A549 (cell line): ENCODE measurements around the gene FBN3. TPM values are rescaled to one million over a fixed set of nuclear protein-coding genes. Genes with fewer than 3 reads are reported as not detected.

Experiments
- ATAC-seq, 2 experiments: fragments of 200-7000 bp in 1 of 2; fragments of >200 bp in 1 of 2; cut with Nextera tagmentation in 1 of 2; cut with Tn5 transposase in 1 of 2; 3 replicates each; pipeline versions ENCODE4 v1.8.0 to v1.9.1; 2018 to 2020; ENCODE audit warnings: mild to moderate bottlenecking in 1 of 2, moderate library complexity in 1 of 2
- CTCF ChIA-PET: fragments of 300-600 bp; sonication (Branson Sonifier 250); formaldehyde crosslinking; extraction: SDS; loops from one replicate; lab custom pipeline; 2021; ENCODE audit warnings: antibody characterized with exemption, inconsistent platforms; lab: Yijun Ruan, JAX
- POLR2A ChIA-PET: fragments of 350-600 bp; formaldehyde crosslinking; extraction: SDS; loops from one replicate; lab custom pipeline; 2021; ENCODE audit warnings: antibody characterized with exemption, inconsistent platforms; lab: Yijun Ruan, JAX
- DNase-seq, 2 experiments: peaks; one replicate each; pipeline versions ENCODE4 v3.0.0 to v3.0.0-alpha.2; 2011 to 2016; ENCODE audit warnings: low read depth in 1 of 2, low spot score in 1 of 2
- FAIRE-seq: peaks from 2 replicates; lab custom pipeline; 2011; peaks lifted over from hg19 to GRCh38; lab: Jason Lieb, UNC
- H3K27ac ChIP-seq, 2 experiments: fragments of >200 bp; sonication (Bioruptor Twin); formaldehyde crosslinking; 3 replicates each; pipeline ENCODE4 v1.5.1; 2016 to 2017
- H3K4me1 ChIP-seq: fragments of >200 bp; sonication (Bioruptor Twin); formaldehyde crosslinking; 3 replicates; pipeline ENCODE4 v1.6.1; 2016
- H3K4me2 ChIP-seq: fragments of >200 bp; sonication (Bioruptor Twin); formaldehyde crosslinking; 3 replicates; pipeline ENCODE4 v1.6.1; 2016
- H3K4me3 ChIP-seq: fragments of >200 bp; sonication (Bioruptor Twin); formaldehyde crosslinking; 3 replicates; pipeline ENCODE4 v1.5.1; 2016
- H3K9me3 ChIP-seq: fragments of >200 bp; sonication (Bioruptor Twin); formaldehyde crosslinking; 3 replicates; pipeline ENCODE4 v1.6.1; 2016
- BCL3 ChIP-seq: fragments of >200 bp; sonication (Bioruptor Twin); formaldehyde crosslinking; IDR thresholded peaks from 3 replicates; pipeline ENCODE4 v1.6.1; 2016
- CEBPB ChIP-seq, 2 experiments: fragments of >200 bp in 1 of 2; sonication (Bioruptor Twin) in 1 of 2; formaldehyde crosslinking in 1 of 2; IDR thresholded peaks; 2 replicates each; pipeline ENCODE4 v1.6.1; 2012 to 2016
- CHD2 ChIP-seq: fragments of 150-350 bp; IDR thresholded peaks from 2 replicates; pipeline ENCODE4 v1.6.1; 2014; ENCODE audit warnings: low read length; ENCODE audit not compliant: partially characterized antibody
- CHD4 ChIP-seq: fragments of 200-600 bp; sonication (generic); IDR thresholded peaks from 2 replicates; pipeline ENCODE4 v1.6.1; 2016; ENCODE audit warnings: antibody characterized with exemption, mild to moderate bottlenecking, borderline replicate concordance
- EHF ChIP-seq: fragments of 250-450 bp; sonication (Bioruptor Pico); IDR thresholded peaks from 2 replicates; pipeline ENCODE4 v1.5.0; 2020; ENCODE audit warnings: mild to moderate bottlenecking
- EHMT2 ChIP-seq: fragments of 200-600 bp; sonication (generic); IDR thresholded peaks from 2 replicates; pipeline ENCODE4 v1.6.1; 2016; ENCODE audit warnings: antibody characterized with exemption, low read depth, mild to moderate bottlenecking, moderate library complexity
- ELK1 ChIP-seq: fragments of 150-350 bp; IDR thresholded peaks from 2 replicates; pipeline ENCODE4 v1.6.1; 2014; ENCODE audit warnings: low read depth, mild to moderate bottlenecking, low read length
- EP300 ChIP-seq, 2 experiments: fragments of >200 bp; sonication (Bioruptor Twin); formaldehyde crosslinking; IDR thresholded peaks; 2 replicates in 1 of 2; 3 replicates in 1 of 2; pipeline ENCODE4 v1.6.1; 2016 to 2017
- FOXS1 ChIP-seq: fragments of 250-450 bp; sonication (Bioruptor Pico); IDR thresholded peaks from 2 replicates; pipeline ENCODE4 v1.5.0; 2020; ENCODE audit warnings: mild to moderate bottlenecking, moderate library complexity
- HDAC2 ChIP-seq: fragments of 200-600 bp; sonication (generic); IDR thresholded peaks from 2 replicates; pipeline ENCODE4 v1.6.1; 2016
- HOXA7 ChIP-seq: fragments of 250-450 bp; sonication (Bioruptor Pico); IDR thresholded peaks from 2 replicates; pipeline ENCODE4 v1.5.0; 2020; ENCODE audit warnings: mild to moderate bottlenecking, moderate library complexity
- HOXB13 ChIP-seq: fragments of 250-450 bp; sonication (Bioruptor Pico); IDR thresholded peaks from 2 replicates; pipeline ENCODE4 v1.5.0; 2020; ENCODE audit warnings: low read depth, mild to moderate bottlenecking, moderate library complexity
- JUN ChIP-seq, 2 experiments: fragments of >200 bp; sonication (Bioruptor Twin); formaldehyde crosslinking; IDR thresholded peaks; 2 replicates in 1 of 2; 3 replicates in 1 of 2; pipeline ENCODE4 v1.6.1; 2016 to 2017
- JUNB ChIP-seq: fragments of >200 bp; sonication (Bioruptor Twin); formaldehyde crosslinking; IDR thresholded peaks from 2 replicates; pipeline ENCODE4 v1.6.1; 2016
- KDM1A ChIP-seq: fragments of 200-600 bp; sonication (generic); IDR thresholded peaks from 2 replicates; pipeline ENCODE4 v1.6.1; 2016; ENCODE audit warnings: low read depth, mild to moderate bottlenecking
- KDM5A ChIP-seq: fragments of 200-600 bp; sonication (generic); IDR thresholded peaks from 2 replicates; pipeline ENCODE4 v1.6.1; 2016; ENCODE audit warnings: antibody characterized with exemption, mild to moderate bottlenecking
- MAZ ChIP-seq: fragments of 150-350 bp; IDR thresholded peaks from 2 replicates; pipeline ENCODE4 v1.6.1; 2014; ENCODE audit warnings: antibody characterized with exemption, low read depth, low read length, borderline replicate concordance
- PBX3 ChIP-seq: IDR thresholded peaks from 2 replicates; pipeline ENCODE4 v1.6.1; 2012
- POLR2A ChIP-seq: IDR thresholded peaks from 2 replicates; pipeline ENCODE4 v1.6.1; 2012; ENCODE audit warnings: mild to moderate bottlenecking, low read length
- RFX5 ChIP-seq: fragments of 450-650 bp; IDR thresholded peaks from 2 replicates; pipeline ENCODE4 v1.7.1; 2014; ENCODE audit warnings: antibody characterized with exemption, mild to moderate bottlenecking, moderate library complexity
- RNF2 ChIP-seq: fragments of 200-600 bp; sonication (generic); IDR thresholded peaks from 2 replicates; pipeline ENCODE4 v1.6.1; 2016; ENCODE audit warnings: low read depth, mild to moderate bottlenecking, antibody characterized with exemption, moderate library complexity, borderline replicate concordance
- TP53 ChIP-seq: fragments of 250-450 bp; sonication (Bioruptor Pico); IDR thresholded peaks from 2 replicates; pipeline ENCODE4 v1.5.0; 2021; ENCODE audit warnings: mild to moderate bottlenecking, moderate library complexity
- USF2 ChIP-seq: fragments of 450-650 bp; IDR thresholded peaks from 2 replicates; pipeline ENCODE4 v1.6.1; 2014; ENCODE audit warnings: antibody characterized with exemption
- ZC3H11A ChIP-seq: fragments of 450-650 bp; IDR thresholded peaks from 2 replicates; pipeline ENCODE4 v1.6.1; 2014; ENCODE audit warnings: antibody characterized with exemption, mild to moderate bottlenecking
- ZSCAN20 ChIP-seq: fragments of 250-450 bp; sonication (Bioruptor Pico); IDR thresholded peaks from 2 replicates; pipeline ENCODE4 v1.8.0; 2022; ENCODE audit warnings: mild to moderate bottlenecking, moderate library complexity
- WGBS: methylation state at CpG from one replicate; pipeline ENCODE4 v1.1.6; 2017; ENCODE audit errors: missing lambda C conversion rate; 5-methylcytosine and 5-hydroxymethylcytosine counted together
- polyA plus RNA-seq, 4 experiments: library from polyadenylated mRNA; depleted of rRNA in 3 of 4; stranded (reverse); fragments of >200 nt; fragmentation: RNase III in 1 of 4; extraction: RNeasy Plus Mini Kit Qiagen cat#74134 plus additional on column Dnase treatment in 1 of 4; gene quantifications; 2 replicates in 3 of 4; 3 replicates in 1 of 4; pipeline ENCODE4 v1.2.3, GENCODE V29; 2011 to 2017
- TF ChIP-seq, protein P1 (sequence below): fragments of >200 bp; sonication (Bioruptor Twin); formaldehyde crosslinking; IDR thresholded peaks from 2 replicates; pipeline ENCODE4 v1.6.1; 2016
- TF ChIP-seq, protein P2 (sequence below): IDR thresholded peaks from 2 replicates; pipeline ENCODE4 v1.6.1; 2012; ENCODE audit warnings: low read depth, borderline replicate concordance
- TF ChIP-seq, protein P3 (sequence below): IDR thresholded peaks from 2 replicates; pipeline ENCODE4 v1.6.1; 2012

The FBN3 gene
- polyA plus RNA-seq, 2 of the 4 experiments (the other 2 are of a cell fraction) = not detected

DNA sequence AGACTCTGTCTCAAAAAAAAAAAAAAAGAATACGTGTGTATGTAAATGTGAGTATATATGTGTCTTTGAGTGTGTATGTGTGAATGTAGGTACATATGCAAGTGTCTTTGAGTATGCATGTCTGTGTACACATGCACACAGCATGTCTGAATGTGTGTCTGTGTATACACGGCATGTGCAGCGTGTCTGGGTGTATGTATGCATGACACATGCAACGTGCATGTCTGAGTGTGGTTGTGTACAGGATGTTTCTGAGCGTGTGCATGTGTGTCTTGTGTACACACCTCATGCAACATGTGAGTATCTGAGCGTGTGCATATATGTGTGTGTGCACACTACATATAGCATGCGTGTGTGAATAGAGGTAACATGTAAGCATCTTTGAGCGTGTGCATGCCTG, 20.8 kb downstream of the FBN3 start:
- FAIRE-seq (no peak), ATAC-seq (no peak), DNase-seq (no peak)
- H3K9me3 ChIP-seq = no peaks in the 10 kb centered on the region
- no peak overlapping the region for H3K27ac ChIP-seq
- no peak overlapping the region for H3K4me2 ChIP-seq
- POLR2A ChIA-PET = no interaction called here
- CTCF ChIA-PET = interaction anchor here (0.6 kb wide), 1 partner anchor 19 kb away, joined by 4 read pairs; no protein-coding TSS in a partner anchor
- H3K4me3 ChIP-seq = no peak overlapping the region
- no peak for TF ChIP-seq JUN (IDR thresholded peaks at IDR 0.05)
- no peak for TF ChIP-seq ZC3H11A
- no peak for TF ChIP-seq MAZ
- no peak for TF ChIP-seq KDM1A
- no peak for TF ChIP-seq HDAC2
- TF ChIP-seq CEBPB (IDR thresholded peaks at IDR 0.05) = no peak
- no peak for TF ChIP-seq PBX3
- TF ChIP-seq EP300 (IDR thresholded peaks at IDR 0.05) = no peak
- TF ChIP-seq FOXS1 (CRISPR knock-in tag) = no peak
- TF ChIP-seq JUNB = no peak
- TF ChIP-seq USF2 = no peak
- no peak for TF ChIP-seq EHMT2
- no peak for TF ChIP-seq HOXA7 (CRISPR knock-in tag)
- no peak for TF ChIP-seq ZSCAN20
- no peak for TF ChIP-seq CHD4
- TF ChIP-seq POLR2A = no peak
- no peak for TF ChIP-seq RNF2
- TF ChIP-seq, protein P1, sequence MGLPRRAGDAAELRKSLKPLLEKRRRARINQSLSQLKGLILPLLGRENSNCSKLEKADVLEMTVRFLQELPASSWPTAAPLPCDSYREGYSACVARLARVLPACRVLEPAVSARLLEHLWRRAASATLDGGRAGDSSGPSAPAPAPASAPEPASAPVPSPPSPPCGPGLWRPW = no peak
- TF ChIP-seq RFX5 = no peak
- WGBS = 56% methylated on average over 8 of the region's 8 CpGs
- H3K4me1 ChIP-seq = no peaks in the 10 kb centered on the region

DNA sequence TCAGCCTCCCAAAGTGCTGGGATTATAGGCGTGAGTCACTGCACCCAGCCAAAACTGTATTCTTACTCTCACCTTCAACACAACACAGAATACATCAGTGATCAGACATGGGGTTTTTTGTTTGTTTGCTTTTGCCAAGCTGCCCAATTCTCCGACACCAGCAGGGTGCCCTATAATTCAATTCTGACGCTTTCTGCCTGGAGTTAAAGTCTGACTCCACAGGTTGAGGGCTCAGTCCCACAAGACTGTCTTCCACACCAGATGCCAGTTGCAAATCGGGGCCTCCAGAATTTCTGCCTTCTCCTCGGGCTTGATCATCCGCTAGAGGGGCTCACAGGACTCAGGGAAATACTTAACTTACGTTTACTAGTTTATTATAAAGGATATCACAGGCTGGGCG, 22.1 kb downstream of the FBN3 start:
- POLR2A ChIA-PET = no interaction called here
- CTCF ChIA-PET = no interaction called here
- no peak overlapping the region for H3K4me2 ChIP-seq
- no peak overlapping the region for H3K4me3 ChIP-seq
- H3K4me1 ChIP-seq = no peaks in the 10 kb centered on the region
- no peaks in the 10 kb centered on the region for H3K9me3 ChIP-seq
- ATAC-seq = no peak
- DNase-seq = no peak
- no peak overlapping the region for H3K27ac ChIP-seq
- no peak for TF ChIP-seq KDM5A
- no peak for TF ChIP-seq ELK1
- TF ChIP-seq PBX3 = no peak
- TF ChIP-seq, protein P2, sequence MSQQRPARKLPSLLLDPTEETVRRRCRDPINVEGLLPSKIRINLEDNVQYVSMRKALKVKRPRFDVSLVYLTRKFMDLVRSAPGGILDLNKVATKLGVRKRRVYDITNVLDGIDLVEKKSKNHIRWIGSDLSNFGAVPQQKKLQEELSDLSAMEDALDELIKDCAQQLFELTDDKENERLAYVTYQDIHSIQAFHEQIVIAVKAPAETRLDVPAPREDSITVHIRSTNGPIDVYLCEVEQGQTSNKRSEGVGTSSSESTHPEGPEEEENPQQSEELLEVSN = no peak
- TF ChIP-seq JUNB = no peak
- no peak for TF ChIP-seq CHD2
- no peak for TF ChIP-seq CEBPB (IDR thresholded peaks at IDR 0.05)
- no peak for TF ChIP-seq HOXB13 (CRISPR knock-in tag)
- no peak for TF ChIP-seq BCL3
- no peak for TF ChIP-seq TP53 (CRISPR knock-in tag)
- TF ChIP-seq, protein P3, sequence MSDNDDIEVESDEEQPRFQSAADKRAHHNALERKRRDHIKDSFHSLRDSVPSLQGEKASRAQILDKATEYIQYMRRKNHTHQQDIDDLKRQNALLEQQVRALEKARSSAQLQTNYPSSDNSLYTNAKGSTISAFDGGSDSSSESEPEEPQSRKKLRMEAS = no peak
- no peak for TF ChIP-seq USF2
- TF ChIP-seq EHMT2 = no peak
- TF ChIP-seq EHF = no peak
- 36% methylated on average over 6 of the region's 8 CpGs for WGBS
- FAIRE-seq = no peak
